Activated CD4-positive, CD25-positive, alpha-beta regulatory T cell treated with anti-CD3 and anti-CD28 coated beads, Interleukin-2, amount 50 U/mL, for 16 hours (primary cell): ENCODE data around the gene SAYSD1.

ENCODE experiments used
- DNase-seq: peaks from one replicate; pipeline ENCODE4 v3.0.0-alpha.2; 2020; ENCODE audit warnings: low read depth, low spot score

SAYSD1 gene

GRCh38 chr6:39058471-39059147, 56.4 kb downstream of the SAYSD1 start:
- no peak for DNase-seq

GRCh38 chr6:39057251-39058155, 57.5 kb downstream of the SAYSD1 start:
- no peak for DNase-seq

- DNase-seq: no peak
These were observed 58.3 kb downstream of the SAYSD1 start for GRCh38 chr6:39056681-39057080.

GRCh38 chr6:39056191-39056590, 58.8 kb downstream of the SAYSD1 start:
- DNase-seq: no peak

- no peak for DNase-seq
These were observed 59.3 kb downstream of the SAYSD1 start for GRCh38 chr6:39055661-39056060.

- no peak for DNase-seq
These were observed 60.3 kb downstream of the SAYSD1 start for GRCh38 chr6:39054577-39055142.
